Mesenchymal stem cell (in vitro differentiated cells and primary cell): ENCODE measurements around the gene SRPK2.

Source experiments
- DNase-seq: peaks from one replicate; pipeline ENCODE4 v3.0.0-alpha.2; 2013
- H2AFZ ChIP-seq: one replicate; pipeline ENCODE4 v1.6.1; 2013; ENCODE audit warnings: low read depth, mild to moderate bottlenecking, control low read depth, inconsistent platforms, low read length, moderate library complexity
- H2AK5ac ChIP-seq: 2 replicates; pipeline ENCODE4 v1.6.1; 2013; ENCODE audit warnings: low read length, moderate library complexity, mild to moderate bottlenecking, inconsistent platforms; ENCODE audit not compliant: severe bottlenecking
- H2BK120ac ChIP-seq: one replicate; pipeline ENCODE4 v1.6.1; 2013; ENCODE audit warnings: low read depth, mild to moderate bottlenecking, inconsistent platforms, low read length, moderate library complexity
- H2BK12ac ChIP-seq, 2 experiments: one replicate each; pipeline ENCODE4 v1.6.1; 2013; ENCODE audit warnings: inconsistent platforms in 2 of 2, low read length in 2 of 2, mild to moderate bottlenecking in 2 of 2, moderate library complexity in 2 of 2, control low read depth in 1 of 2
- H2BK15ac ChIP-seq: one replicate; pipeline ENCODE4 v1.6.1; 2013; ENCODE audit warnings: mild to moderate bottlenecking, low read depth, inconsistent platforms; ENCODE audit not compliant: poor library complexity, severe bottlenecking
- H2BK5ac ChIP-seq: 2 replicates; pipeline ENCODE4 v1.6.1; 2013; ENCODE audit warnings: low read depth, mild to moderate bottlenecking, low read length, control low read depth, inconsistent platforms; ENCODE audit not compliant: poor library complexity, severe bottlenecking
- H3K14ac ChIP-seq, 2 experiments: one replicate each; pipeline ENCODE4 v1.6.1; 2013; ENCODE audit warnings: inconsistent platforms in 2 of 2, low read length in 2 of 2, control low read depth in 1 of 2, mild to moderate bottlenecking in 1 of 2, moderate library complexity in 1 of 2
- H3K18ac ChIP-seq, 2 experiments: one replicate each; pipeline ENCODE4 v1.6.1; 2013; ENCODE audit warnings: inconsistent platforms in 2 of 2, low read length in 2 of 2, control low read depth in 1 of 2, low read depth in 1 of 2, mild to moderate bottlenecking in 1 of 2
- H3K23ac ChIP-seq, 2 experiments: one replicate each; pipeline ENCODE4 v1.6.1; 2013; ENCODE audit warnings: inconsistent platforms in 2 of 2, low read length in 2 of 2, mild to moderate bottlenecking in 2 of 2, moderate library complexity in 2 of 2, control low read depth in 1 of 2
- H3K27ac ChIP-seq: 2 replicates; pipeline ENCODE4 v1.5.1; 2013; ENCODE audit warnings: mild to moderate bottlenecking, moderate library complexity, low read length, control low read depth, inconsistent platforms; ENCODE audit not compliant: poor library complexity, severe bottlenecking
- H3K27me3 ChIP-seq, 2 experiments: 2 replicates each; pipeline versions ENCODE4 v1.6.1 to v1.7.0; 2013; ENCODE audit warnings: low read length in 2 of 2, mild to moderate bottlenecking in 2 of 2, moderate library complexity in 2 of 2, control low read depth in 1 of 2, inconsistent platforms in 1 of 2; ENCODE audit not compliant: control insufficient read depth in 1 of 2, insufficient read depth in 1 of 2
- H3K36me3 ChIP-seq, 2 experiments: 2 replicates each; pipeline versions ENCODE4 v1.6.1 to v1.7.0; 2013; ENCODE audit warnings: low read length in 2 of 2, control low read depth in 1 of 2, inconsistent platforms in 1 of 2, low read depth in 1 of 2, mild to moderate bottlenecking in 1 of 2; ENCODE audit not compliant: insufficient read depth in 2 of 2, control insufficient read depth in 1 of 2
- H3K4ac ChIP-seq, 2 experiments: one replicate each; pipeline ENCODE4 v1.6.1; 2013; ENCODE audit warnings: inconsistent platforms in 2 of 2, low read length in 2 of 2, mild to moderate bottlenecking in 2 of 2, moderate library complexity in 2 of 2, control low read depth in 1 of 2, low read depth in 1 of 2
- H3K4me1 ChIP-seq: 2 replicates; pipeline ENCODE4 v1.6.1; 2013; ENCODE audit warnings: low read depth, low read length, control low read depth; ENCODE audit not compliant: control insufficient read depth, insufficient read depth
- H3K4me2 ChIP-seq: 2 replicates; pipeline ENCODE4 v1.6.1; 2013; ENCODE audit warnings: low read length, mild to moderate bottlenecking, inconsistent platforms; ENCODE audit not compliant: poor library complexity, severe bottlenecking
- H3K4me3 ChIP-seq, 2 experiments: 2 replicates each; pipeline versions ENCODE4 v1.5.1 to v1.7.0; 2013; ENCODE audit warnings: low read length in 2 of 2, mild to moderate bottlenecking in 2 of 2, control low read depth in 1 of 2, low read depth in 1 of 2; ENCODE audit not compliant: insufficient read depth in 1 of 2
- H3K79me1 ChIP-seq: replicated peaks from 2 replicates; pipeline ENCODE4 v1.6.1; 2013; ENCODE audit warnings: mild to moderate bottlenecking, control low read depth, low read length, inconsistent platforms; ENCODE audit not compliant: poor library complexity, severe bottlenecking
- H3K9ac ChIP-seq: 2 replicates; pipeline ENCODE4 v1.7.0; 2013; ENCODE audit warnings: mild to moderate bottlenecking, low read length, moderate library complexity
- H3K9me3 ChIP-seq: 2 replicates; pipeline ENCODE4 v1.7.0; 2013; ENCODE audit warnings: mild to moderate bottlenecking, low read length; ENCODE audit not compliant: control insufficient read depth
- H4K8ac ChIP-seq: one replicate; pipeline ENCODE4 v1.6.1; 2013; ENCODE audit warnings: inconsistent platforms, mild to moderate bottlenecking, low read length, moderate library complexity
- H4K91ac ChIP-seq: one replicate; pipeline ENCODE4 v1.6.1; 2013; ENCODE audit warnings: mild to moderate bottlenecking, low read length, inconsistent platforms
- WGBS: methylation state at CpG from one replicate; pipeline ENCODE4 v1.1.7; 2013; ENCODE audit warnings: mixed read lengths; 5-methylcytosine and 5-hydroxymethylcytosine counted together

Gene SRPK2

DNA sequence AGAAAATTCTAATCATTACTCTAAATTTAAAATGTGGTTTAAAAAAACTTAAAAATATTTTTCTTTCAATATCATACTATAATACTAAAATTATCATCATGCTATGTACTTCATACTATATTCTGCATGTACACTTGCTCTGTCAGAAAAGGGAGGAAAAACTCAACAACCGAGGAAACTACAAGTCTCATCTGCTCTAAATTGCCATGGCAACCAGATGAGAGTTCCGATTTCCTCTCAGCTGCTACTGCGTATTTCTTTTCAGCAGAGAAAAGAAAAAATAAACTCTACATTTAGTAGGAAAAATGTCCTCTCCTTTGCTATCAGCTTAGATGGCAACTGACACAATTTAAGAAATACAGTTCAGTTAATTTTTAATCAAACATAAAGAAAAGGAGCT, 178.9 kb downstream of the SRPK2 start:
- Histone ChIP-seq H3K23ac (no peak overlapping the region), H3K27ac (no peak overlapping the region), H3K27me3 (no peaks in the 10 kb centered on the region), H3K79me1 (peaks cover 23% of the 10 kb centered on the region), H3K4me1 (peaks cover 6% of the 10 kb centered on the region), H2BK15ac (no peak overlapping the region), H2BK120ac (no peak overlapping the region), H3K18ac (no peak overlapping the region), H2AFZ (no peak overlapping the region), H4K8ac (no peak overlapping the region), H2BK12ac (no peak overlapping the region), H3K9ac (no peak overlapping the region), H3K4me2 (no peak overlapping the region), H4K91ac (no peak overlapping the region), H3K4me3 (no peak overlapping the region), H3K14ac (no peak overlapping the region), H3K4ac (no peak overlapping the region), H3K9me3 (no peaks in the 10 kb centered on the region), H3K36me3 (peaks cover 0 to 4% of the 10 kb centered on the region in 2 experiments), H2BK5ac (no peak overlapping the region), H2AK5ac (no peak overlapping the region)
- no peak for DNase-seq
- WGBS = no CpG with 5 or more reads among the region's 3 CpGs

DNA sequence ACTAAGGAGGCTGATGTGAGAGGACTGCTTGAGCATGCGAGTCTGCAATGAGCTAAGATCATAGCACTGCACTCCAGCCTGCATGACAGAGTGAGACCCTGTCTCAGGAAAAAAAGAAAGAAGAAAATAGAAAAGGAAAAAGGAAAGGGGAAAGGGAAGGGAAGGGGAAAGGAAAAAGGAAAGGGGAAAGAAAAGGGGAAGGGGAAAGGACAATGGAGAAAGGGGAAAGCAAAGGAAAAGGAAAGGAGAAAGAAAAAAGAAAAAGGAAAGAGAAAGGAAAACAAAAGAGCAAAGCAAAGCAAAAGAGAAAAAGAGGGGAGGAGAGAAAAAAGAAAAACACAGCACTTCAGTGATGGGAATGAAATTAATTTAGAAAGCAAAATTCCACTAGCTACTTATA, 179.3 kb downstream of the SRPK2 start:
- no peak overlapping the region for H2BK15ac ChIP-seq
- H2AFZ ChIP-seq = no peak overlapping the region
- H2BK120ac ChIP-seq = no peak overlapping the region
- H3K27ac ChIP-seq = no peak overlapping the region
- H3K4me2 ChIP-seq = no peak overlapping the region
- no peak overlapping the region for H2AK5ac ChIP-seq
- H3K4me3 ChIP-seq = no peak overlapping the region
- H3K36me3 ChIP-seq = peaks cover 0 to 4% of the 10 kb centered on the region in 2 experiments
- H3K23ac ChIP-seq = no peak overlapping the region
- 98% methylated on average over 1 of the region's 1 CpG for WGBS
- no peak overlapping the region for H4K91ac ChIP-seq
- no peak for DNase-seq
- no peaks in the 10 kb centered on the region for H3K27me3 ChIP-seq
- H4K8ac ChIP-seq = no peak overlapping the region
- H3K18ac ChIP-seq = no peak overlapping the region
- peaks cover 26% of the 10 kb centered on the region for H3K79me1 ChIP-seq
- H2BK12ac ChIP-seq = no peak overlapping the region
- H3K9ac ChIP-seq = no peak overlapping the region
- H2BK5ac ChIP-seq = no peak overlapping the region
- no peaks in the 10 kb centered on the region for H3K9me3 ChIP-seq
- no peak overlapping the region for H3K14ac ChIP-seq
- peaks cover 7% of the 10 kb centered on the region for H3K4me1 ChIP-seq
- H3K4ac ChIP-seq = no peak overlapping the region

DNA sequence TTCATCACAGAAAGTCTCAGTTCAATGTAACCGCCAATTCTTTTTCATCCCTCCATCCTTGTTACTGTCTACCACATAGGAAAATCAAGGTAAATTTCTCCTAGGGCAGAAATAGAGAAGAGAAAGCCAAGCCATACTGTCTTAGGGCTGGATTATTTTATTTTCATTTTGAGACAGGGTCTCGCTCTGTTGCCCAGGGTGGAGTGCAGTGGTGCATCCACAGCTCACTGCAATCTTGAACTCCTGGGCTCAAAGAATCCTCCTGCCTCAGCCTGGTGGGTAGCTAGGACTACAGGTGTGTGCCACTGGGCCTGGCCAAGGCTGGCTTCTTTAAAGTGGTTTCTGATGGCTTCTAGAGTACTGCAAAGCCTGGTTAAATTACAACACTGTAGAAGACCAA, 181.7 kb downstream of the SRPK2 start:
- no peaks in the 10 kb centered on the region for H3K9me3 ChIP-seq
- no peak overlapping the region for H3K23ac ChIP-seq
- H3K4me3 ChIP-seq = no peak overlapping the region
- no peak overlapping the region for H3K4me2 ChIP-seq
- H2AFZ ChIP-seq = no peak overlapping the region
- no peaks in the 10 kb centered on the region for H3K27me3 ChIP-seq
- WGBS = 92% methylated on average over 1 of the region's 2 CpGs
- H4K91ac ChIP-seq = no peak overlapping the region
- no peak overlapping the region for H3K9ac ChIP-seq
- no peak overlapping the region for H3K18ac ChIP-seq
- H3K36me3 ChIP-seq = peaks cover 3 to 23% of the 10 kb centered on the region in 2 experiments
- no peak for DNase-seq
- H3K79me1 ChIP-seq = peaks cover 34% of the 10 kb centered on the region
- no peak overlapping the region for H3K4ac ChIP-seq
- H3K27ac ChIP-seq = no peak overlapping the region
- no peak overlapping the region for H2BK12ac ChIP-seq
- H4K8ac ChIP-seq = no peak overlapping the region
- H3K14ac ChIP-seq = no peak overlapping the region
- H2AK5ac ChIP-seq = no peak overlapping the region
- H3K4me1 ChIP-seq = peaks cover 9% of the 10 kb centered on the region
- no peak overlapping the region for H2BK120ac ChIP-seq
- H2BK5ac ChIP-seq = no peak overlapping the region
- H2BK15ac ChIP-seq = no peak overlapping the region

DNA sequence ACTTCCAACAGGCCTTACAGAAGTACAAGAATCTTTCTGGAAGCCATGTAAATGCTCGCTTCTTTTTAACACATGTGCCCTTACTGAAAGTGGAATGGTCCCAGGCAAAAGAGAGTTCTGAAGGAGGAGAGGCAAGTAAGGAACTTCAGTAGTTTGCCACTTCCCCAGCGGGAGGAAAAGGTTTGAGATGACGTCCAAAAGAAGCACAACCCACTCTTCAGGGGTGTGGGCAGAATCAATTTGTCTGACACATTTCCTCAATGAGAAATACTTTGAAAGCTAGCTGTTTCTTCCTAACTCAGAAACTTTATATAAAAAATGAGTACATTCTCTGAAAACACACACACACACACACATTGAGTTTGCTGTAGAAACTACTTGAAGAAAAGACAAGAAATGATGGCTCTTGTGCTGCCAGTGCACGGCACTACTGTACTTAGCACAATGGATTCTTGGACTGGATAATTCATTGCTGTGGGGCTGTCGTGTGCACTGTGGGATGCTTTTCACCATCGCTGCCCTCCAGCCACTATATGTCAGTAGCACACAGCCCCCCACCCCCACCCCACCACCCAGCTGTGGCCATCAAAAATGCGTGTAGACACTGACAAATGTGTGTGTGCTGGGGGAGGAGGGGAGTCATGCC, 183.0 kb downstream of the SRPK2 start:
- peaks cover 32% of the 10 kb centered on the region for H3K79me1 ChIP-seq
- H3K4me1 ChIP-seq = peaks cover 9% of the 10 kb centered on the region
- H3K9me3 ChIP-seq = no peaks in the 10 kb centered on the region
- no peak overlapping the region for H3K9ac ChIP-seq
- H2BK12ac ChIP-seq = no peak overlapping the region
- H2BK5ac ChIP-seq = no peak overlapping the region
- no peak for DNase-seq
- H3K27me3 ChIP-seq = no peaks in the 10 kb centered on the region
- no peak overlapping the region for H3K4me3 ChIP-seq
- H2BK15ac ChIP-seq = no peak overlapping the region
- no peak overlapping the region for H3K18ac ChIP-seq
- H3K27ac ChIP-seq = no peak overlapping the region
- H3K4me2 ChIP-seq = no peak overlapping the region
- H2AK5ac ChIP-seq = no peak overlapping the region
- no peak overlapping the region for H3K14ac ChIP-seq
- no peak overlapping the region for H3K4ac ChIP-seq
- no peak overlapping the region for H4K8ac ChIP-seq
- no peak overlapping the region for H2BK120ac ChIP-seq
- H2AFZ ChIP-seq = no peak overlapping the region
- no peak overlapping the region for H3K23ac ChIP-seq
- 100% methylated on average over 3 of the region's 7 CpGs for WGBS
- H4K91ac ChIP-seq = no peak overlapping the region
- H3K36me3 ChIP-seq = peaks cover 6 to 36% of the 10 kb centered on the region in 2 experiments
